ENCODE measurements around the gene TTC8. TPM values are rescaled to one million over a fixed set of nuclear protein-coding genes. Genes with fewer than 3 reads are reported as not detected.
"Not testable (repeated sequence)": the region's sequence is repeated elsewhere in the genome, so short reads cannot be mapped to it uniquely, and the experiment has no call there.

The TTC8 gene
- total RNA-seq, result 1 to 10 TPM; 1.2 to 2.9 TPM

- Mint-ChIP-seq H3K27me3 (peaks cover 6% of the 10 kb centered on the region), H3K4me1 (peaks cover 5% of the 10 kb centered on the region), H3K4me3 (peak within 1 kb of the TSS; percentile 87), H3K36me3 (ENCODE audit: low read depth) (no peaks in the 10 kb centered on the region), H3K9me3 (no peaks in the 10 kb centered on the region), H3K27ac (peak within 1 kb of the TSS; percentile 93)
- peak; percentile 96 for ATAC-seq (replicated peaks)
These were observed at the start of gene TTC8 for GRCh38 chr14:88824314-88825077. TTC8 (plus strand) TSS chr14:88824651; CDS start chr14:88824708, 57 bp downstream.

GRCh38 chr14:88775532-88775931, 48.9 kb upstream of the TTC8 start:
- H3K27me3 Mint-ChIP-seq, result no peaks in the 10 kb centered on the region
- no peaks in the 10 kb centered on the region for H3K4me1 Mint-ChIP-seq
- no peaks in the 10 kb centered on the region for H3K9me3 Mint-ChIP-seq
- no peaks in the 10 kb centered on the region for H3K36me3 Mint-ChIP-seq (ENCODE audit: low read depth)
- no peak for ATAC-seq (replicated peaks)
- no peak overlapping the region for H3K27ac Mint-ChIP-seq
- H3K4me3 Mint-ChIP-seq, result no peak overlapping the region

GRCh38 chr14:88785911-88786310, 38.5 kb upstream of the TTC8 start:
- ATAC-seq (replicated peaks), result no peak
- Mint-ChIP-seq H3K4me1 (peaks cover 4% of the 10 kb centered on the region), H3K27me3 (no peaks in the 10 kb centered on the region), H3K4me3 (no peak overlapping the region), H3K36me3 (ENCODE audit: low read depth) (no peaks in the 10 kb centered on the region), H3K27ac (no peak overlapping the region), H3K9me3 (peaks cover 4% of the 10 kb centered on the region)

GRCh38 chr14:88786715-88787114, 37.7 kb upstream of the TTC8 start:
- no peaks in the 10 kb centered on the region for H3K27me3 Mint-ChIP-seq
- H3K36me3 Mint-ChIP-seq (ENCODE audit: low read depth), result no peaks in the 10 kb centered on the region
- no peak for ATAC-seq (replicated peaks)
- H3K4me3 Mint-ChIP-seq, result no peak overlapping the region
- peaks cover 4% of the 10 kb centered on the region for H3K4me1 Mint-ChIP-seq
- H3K27ac Mint-ChIP-seq, result no peak overlapping the region
- peaks cover 4% of the 10 kb centered on the region for H3K9me3 Mint-ChIP-seq

GRCh38 chr14:88789573-88789972, 34.9 kb upstream of the TTC8 start:
- H3K4me1 Mint-ChIP-seq; H3K36me3 Mint-ChIP-seq (ENCODE audit: low read depth); H3K27me3 Mint-ChIP-seq; H3K27ac Mint-ChIP-seq; H3K4me3 Mint-ChIP-seq; H3K9me3 Mint-ChIP-seq: not testable (repeated sequence)
- peak; percentile 40 for ATAC-seq (replicated peaks)

GRCh38 chr14:88790501-88791251, 33.8 kb upstream of the TTC8 start:
- Mint-ChIP-seq H3K27me3 (no peaks in the 10 kb centered on the region), H3K36me3 (ENCODE audit: low read depth) (no peaks in the 10 kb centered on the region), H3K27ac (no peak overlapping the region)

GRCh38 chr14:88791252-88791621, 33.2 kb upstream of the TTC8 start:
- Mint-ChIP-seq H3K9me3 (no peaks in the 10 kb centered on the region), H3K27me3 (no peaks in the 10 kb centered on the region), H3K36me3 (ENCODE audit: low read depth) (no peaks in the 10 kb centered on the region), H3K4me3 (peak overlapping the region; percentile 80), H3K27ac (peak overlapping the region; percentile 30), H3K4me1 (peaks cover 4% of the 10 kb centered on the region)
- no peak for ATAC-seq (replicated peaks)

More at GRCh38 chr14:88790501-88791251, 33.8 kb upstream of the TTC8 start:
- Mint-ChIP-seq H3K9me3 (no peaks in the 10 kb centered on the region), H3K4me1 (peaks cover 4% of the 10 kb centered on the region), H3K4me3 (peak overlapping the region; percentile 80)
- ATAC-seq (replicated peaks), result peak; percentile 7

GRCh38 chr14:88791629-88792472, 32.6 kb upstream of the TTC8 start:
- Mint-ChIP-seq H3K36me3 (ENCODE audit: low read depth) (no peaks in the 10 kb centered on the region), H3K27ac (peak overlapping the region; percentile 30), H3K9me3 (no peaks in the 10 kb centered on the region), H3K4me3 (peak overlapping the region; percentile 80), H3K27me3 (no peaks in the 10 kb centered on the region), H3K4me1 (peaks cover 4% of the 10 kb centered on the region)
- peak; percentile 12 for ATAC-seq (replicated peaks)

- no peaks in the 10 kb centered on the region for H3K9me3 Mint-ChIP-seq
- no peaks in the 10 kb centered on the region for H3K36me3 Mint-ChIP-seq (ENCODE audit: low read depth)
- H3K4me3 Mint-ChIP-seq, result peak within 1 kb of the TSS; percentile 80
- no peaks in the 10 kb centered on the region for H3K27me3 Mint-ChIP-seq
- H3K4me1 Mint-ChIP-seq, result peaks cover 4% of the 10 kb centered on the region
- peak within 1 kb of the TSS; percentile 30 for H3K27ac Mint-ChIP-seq
- peak; percentile 84 for ATAC-seq (replicated peaks)
These were observed 31.8 kb upstream of the TTC8 start, which contains the start of gene EML5 for GRCh38 chr14:88792473-88793258. EML5 (minus strand) TSS chr14:88792953; CDS start chr14:88792503, 450 bp downstream.

GRCh38 chr14:88793259-88793625, 31.2 kb upstream of the TTC8 start:
- H3K27me3 Mint-ChIP-seq, result no peaks in the 10 kb centered on the region
- H3K36me3 Mint-ChIP-seq (ENCODE audit: low read depth), result no peaks in the 10 kb centered on the region
- no peak overlapping the region for H3K27ac Mint-ChIP-seq

GRCh38 chr14:88798156-88798555, 26.3 kb upstream of the TTC8 start:
- no peak overlapping the region for H3K4me3 Mint-ChIP-seq
- H3K9me3 Mint-ChIP-seq, result no peaks in the 10 kb centered on the region
- no peak for ATAC-seq (replicated peaks)
- no peaks in the 10 kb centered on the region for H3K27me3 Mint-ChIP-seq
- H3K36me3 Mint-ChIP-seq (ENCODE audit: low read depth), result no peaks in the 10 kb centered on the region
- no peak overlapping the region for H3K27ac Mint-ChIP-seq
- no peaks in the 10 kb centered on the region for H3K4me1 Mint-ChIP-seq

More at GRCh38 chr14:88793259-88793625, 31.2 kb upstream of the TTC8 start:
- no peak for ATAC-seq (replicated peaks)
- H3K9me3 Mint-ChIP-seq, result no peaks in the 10 kb centered on the region
- H3K4me3 Mint-ChIP-seq, result peak overlapping the region; percentile 80
- H3K4me1 Mint-ChIP-seq, result peaks cover 4% of the 10 kb centered on the region

- H3K9me3 Mint-ChIP-seq, result no peaks in the 10 kb centered on the region
- no peaks in the 10 kb centered on the region for H3K36me3 Mint-ChIP-seq (ENCODE audit: low read depth)
- H3K27me3 Mint-ChIP-seq, result peaks cover 3% of the 10 kb centered on the region
- ATAC-seq (replicated peaks), result no peak
- H3K27ac Mint-ChIP-seq, result no peak overlapping the region
- H3K4me1 Mint-ChIP-seq, result no peaks in the 10 kb centered on the region
- H3K4me3 Mint-ChIP-seq, result no peak overlapping the region
These were observed 24.9 kb upstream of the TTC8 start for GRCh38 chr14:88799522-88799921.

- no peak overlapping the region for H3K27ac Mint-ChIP-seq
- ATAC-seq (replicated peaks), result no peak
- H3K9me3 Mint-ChIP-seq, result no peaks in the 10 kb centered on the region
- no peaks in the 10 kb centered on the region for H3K4me1 Mint-ChIP-seq
- H3K27me3 Mint-ChIP-seq, result peaks cover 11% of the 10 kb centered on the region
- no peak overlapping the region for H3K4me3 Mint-ChIP-seq
- H3K36me3 Mint-ChIP-seq (ENCODE audit: low read depth), result no peaks in the 10 kb centered on the region
These were observed 21.9 kb upstream of the TTC8 start for GRCh38 chr14:88802596-88802995.

GRCh38 chr14:88804035-88804434, 20.4 kb upstream of the TTC8 start:
- H3K4me3 Mint-ChIP-seq, result no peak overlapping the region
- no peak for ATAC-seq (replicated peaks)
- peaks cover 11% of the 10 kb centered on the region for H3K27me3 Mint-ChIP-seq
- no peaks in the 10 kb centered on the region for H3K9me3 Mint-ChIP-seq
- no peak overlapping the region for H3K27ac Mint-ChIP-seq
- H3K36me3 Mint-ChIP-seq (ENCODE audit: low read depth), result no peaks in the 10 kb centered on the region
- H3K4me1 Mint-ChIP-seq, result no peaks in the 10 kb centered on the region

Data from activated T-helper 17 cell treated with anti-CD3 and anti-CD28 coated beads, Interleukin-2, amount 50 U/mL, for 72 hours (primary cell).